A549 treated with Hydrocortisone at 1 μM for 4 hours (cell line): ENCODE measurements around the gene TMEM161B. TPM values are rescaled to one million over a fixed set of nuclear protein-coding genes. Genes with fewer than 3 reads are reported as not detected.

Experiments used
- total RNA-seq: library from RNA; stranded (reverse); fragments of 200-300 nt; extraction: Qiagen RNA extraction; gene quantifications from 5 replicates; pipeline ENCODE4 v1.2.3, GENCODE V29; 2022

The TMEM161B gene
- total RNA-seq = 6.3 to 10.9 TPM (median 8.0 TPM) in 5 replicates

GRCh38 chr5:88268385-88269184 lies at the start of gene TMEM161B:
Gene TMEM161B (minus strand): TSS chr5:88268845. CDS start chr5:88268723, 122 bp downstream.

